Esophagus squamous epithelium (tissue), 4 donors: ENCODE measurements around the gene C20orf96.

Experiments
- CTCF ChIP-seq, 6 experiments: fragments of 450-650 bp in 4 of 6; fragments of 200-600 bp in 2 of 6; sonication (generic) in 2 of 6; IDR thresholded peaks; one replicate each; pipeline ENCODE4 v1.5.1; 2016 to 2019; ENCODE audit warnings: antibody characterized with exemption in 6 of 6, mild to moderate bottlenecking in 4 of 6, moderate library complexity in 4 of 6
- POLR2A ChIP-seq, 4 donors: fragments of 450-650 bp; IDR thresholded peaks; one replicate each; pipeline ENCODE4 v1.6.1; 2017; ENCODE audit warnings: antibody characterized with exemption in 4 of 4, mild to moderate bottlenecking in 4 of 4, moderate library complexity in 3 of 4

GRCh38 chr20:325045-325888, 34.7 kb upstream of the C20orf96 start, which contains the start of gene SOX12:
- TF ChIP-seq CTCF (IDR thresholded peaks at IDR 0.05) (peak in 1 of 6 experiments; percentile 3), POLR2A (IDR thresholded peaks at IDR 0.05) (peak in 2 of 4 donors; percentile 42 to 55)
